HepG2 (cell line): ENCODE data around the gene ARFIP1. TPM values are rescaled to one million over a fixed set of nuclear protein-coding genes. Genes with fewer than 3 reads are reported as not detected.
A peak's percentile ranks its signal among the peaks of the same experiment; 100 is the strongest.

ENCODE experiments used
- KLF16 ChIP-seq, 2 experiments: sonication (generic) in 1 of 2; formaldehyde crosslinking in 1 of 2; IDR thresholded peaks; 2 replicates each; pipeline versions ENCODE4 v1.6.1 to v1.8.0; 2016 to 2023; ENCODE audit warnings: missing genetic modification reagents in 2 of 2, missing compliant biosample characterization in 1 of 2
- ONECUT2 ChIP-seq: sonication (generic); formaldehyde crosslinking; IDR thresholded peaks from 2 replicates; pipeline ENCODE4 v1.4.0; 2020; ENCODE audit warnings: missing genetic modification reagents
- RBFOX2 ChIP-seq: fragments of 200-400 bp; formaldehyde crosslinking; IDR thresholded peaks from 2 replicates; pipeline ENCODE4 v1.6.1; 2017; ENCODE audit warnings: low read depth, mild to moderate bottlenecking, low read length
- SMARCC2 ChIP-seq: fragments of 450-650 bp; IDR thresholded peaks from 2 replicates; pipeline ENCODE4 v1.6.1; 2017; ENCODE audit warnings: antibody characterized with exemption, mild to moderate bottlenecking
- TAF15 ChIP-seq: fragments of 200-400 bp; formaldehyde crosslinking; IDR thresholded peaks from one replicate; pipeline ENCODE4 v1.6.1; 2018; ENCODE audit warnings: mild to moderate bottlenecking, low read depth, low read length; ENCODE audit not compliant: poor library complexity, severe bottlenecking
- ZMAT3 ChIP-seq: sonication (generic); formaldehyde crosslinking; conservative IDR thresholded peaks from 2 replicates; pipeline ENCODE4 v1.7.0; 2021; ENCODE audit warnings: missing genetic modification reagents
- ZNF331 ChIP-seq: sonication (generic); formaldehyde crosslinking; IDR thresholded peaks from 2 replicates; pipeline ENCODE4 v1.4.0; 2020; ENCODE audit warnings: missing genetic modification reagents
- ZNF749 ChIP-seq: sonication (generic); formaldehyde crosslinking; IDR thresholded peaks from 2 replicates; pipeline ENCODE4 v1.8.0; 2022; ENCODE audit warnings: mild to moderate bottlenecking, missing genetic modification reagents, moderate library complexity, borderline replicate concordance
- ZSCAN20 ChIP-seq: sonication (generic); formaldehyde crosslinking; IDR thresholded peaks from 2 replicates; pipeline ENCODE4 v1.4.0; 2020; ENCODE audit warnings: missing genetic modification reagents, mild to moderate bottlenecking, borderline replicate concordance
- polyA plus RNA-seq, 8 experiments: library from polyadenylated mRNA; depleted of rRNA in 3 of 8; stranded (reverse) in 7 of 8; unstranded in 1 of 8; fragments of >200 nt; fragmentation: Illumina TruSeq in 4 of 8; extraction: Trizol in 4 of 8; gene quantifications; 2 replicates each; pipeline versions ENCODE4 v1.2.1 to v1.2.3, GENCODE V29; 2011 to 2016; ENCODE audit warnings: low read depth in 4 of 8, missing spikeins in 1 of 8, mixed read lengths in 1 of 8; ENCODE audit not compliant: insufficient read depth in 1 of 8
- total RNA-seq, 5 experiments: library from RNA; depleted of rRNA; stranded (reverse); fragments of >200 nt; fragmentation: Illumina TruSeq; extraction: Trizol; gene quantifications; 2 replicates each; pipeline ENCODE4 v1.2.3, GENCODE V29; 2016; ENCODE audit warnings: low read depth in 1 of 5
- TF ChIP-seq, protein P1 (sequence below), 2 experiments: fragments of 450-650 bp in 1 of 2; sonication (generic) in 1 of 2; formaldehyde crosslinking in 1 of 2; IDR thresholded peaks; 2 replicates each; pipeline versions ENCODE4 v1.6.1 to v1.8.0; 2016 to 2022; ENCODE audit warnings: antibody characterized with exemption in 1 of 2, mild to moderate bottlenecking in 1 of 2, missing genetic modification reagents in 1 of 2
- TF ChIP-seq, protein P2 (sequence below): fragments of 450-650 bp; IDR thresholded peaks from 2 replicates; pipeline ENCODE4 v1.6.1; 2016
- TF ChIP-seq, protein P3 (sequence below): sonication (generic); formaldehyde crosslinking; IDR thresholded peaks from 2 replicates; pipeline ENCODE4 v1.5.0; 2020; ENCODE audit warnings: mild to moderate bottlenecking, missing genetic modification reagents
- TF ChIP-seq, protein P4 (sequence below): sonication (generic); formaldehyde crosslinking; IDR thresholded peaks from 2 replicates; pipeline ENCODE4 v1.8.0; 2022; ENCODE audit warnings: mild to moderate bottlenecking, missing genetic modification reagents

Gene ARFIP1
- total and polyA plus RNA-seq, 2 of the 13 experiments (the other 11 are each of a cell fraction or from before 2014, with no cell fraction given): 9.9 to 27.7 TPM

DNA sequence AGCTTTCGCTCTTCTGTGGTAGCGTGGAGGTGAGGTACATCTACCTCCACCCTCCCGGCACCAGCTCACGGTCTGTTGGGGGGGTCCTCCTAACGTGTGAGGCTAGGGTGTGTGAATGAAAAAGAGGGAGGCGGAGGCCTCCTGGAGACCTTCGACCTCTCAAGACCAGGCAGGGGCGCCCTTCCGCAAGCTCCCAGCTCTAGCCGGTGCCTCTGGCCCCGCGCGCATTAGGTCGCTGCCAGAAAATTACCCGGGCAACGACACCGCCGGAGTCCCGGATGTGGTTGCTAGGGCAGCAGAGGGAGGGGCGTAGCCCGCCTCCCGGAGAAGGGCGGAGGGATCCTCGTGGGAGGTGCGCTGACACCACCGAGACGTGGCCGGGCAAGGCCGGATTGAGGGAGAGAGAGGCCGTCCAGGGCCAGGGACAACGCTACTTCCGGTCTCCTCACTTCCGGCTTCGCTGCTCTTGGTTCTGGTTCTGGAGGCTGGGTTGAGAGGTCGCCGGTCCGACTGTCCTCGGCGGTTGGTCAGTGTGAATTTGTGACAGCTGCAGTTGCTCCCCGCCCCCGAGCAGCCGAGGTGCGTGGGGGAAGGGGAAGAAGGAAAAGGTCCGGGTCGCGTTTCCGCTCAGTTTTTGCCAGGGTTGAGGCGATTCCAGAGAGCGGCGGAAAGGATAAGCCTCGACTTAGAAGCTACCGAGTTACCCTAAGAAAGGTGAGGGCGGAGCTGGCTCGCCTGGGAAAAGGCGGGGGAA is at the start of gene ARFIP1, which contains the start of gene TIGD4 (continued):
- TF ChIP-seq, protein P1, sequence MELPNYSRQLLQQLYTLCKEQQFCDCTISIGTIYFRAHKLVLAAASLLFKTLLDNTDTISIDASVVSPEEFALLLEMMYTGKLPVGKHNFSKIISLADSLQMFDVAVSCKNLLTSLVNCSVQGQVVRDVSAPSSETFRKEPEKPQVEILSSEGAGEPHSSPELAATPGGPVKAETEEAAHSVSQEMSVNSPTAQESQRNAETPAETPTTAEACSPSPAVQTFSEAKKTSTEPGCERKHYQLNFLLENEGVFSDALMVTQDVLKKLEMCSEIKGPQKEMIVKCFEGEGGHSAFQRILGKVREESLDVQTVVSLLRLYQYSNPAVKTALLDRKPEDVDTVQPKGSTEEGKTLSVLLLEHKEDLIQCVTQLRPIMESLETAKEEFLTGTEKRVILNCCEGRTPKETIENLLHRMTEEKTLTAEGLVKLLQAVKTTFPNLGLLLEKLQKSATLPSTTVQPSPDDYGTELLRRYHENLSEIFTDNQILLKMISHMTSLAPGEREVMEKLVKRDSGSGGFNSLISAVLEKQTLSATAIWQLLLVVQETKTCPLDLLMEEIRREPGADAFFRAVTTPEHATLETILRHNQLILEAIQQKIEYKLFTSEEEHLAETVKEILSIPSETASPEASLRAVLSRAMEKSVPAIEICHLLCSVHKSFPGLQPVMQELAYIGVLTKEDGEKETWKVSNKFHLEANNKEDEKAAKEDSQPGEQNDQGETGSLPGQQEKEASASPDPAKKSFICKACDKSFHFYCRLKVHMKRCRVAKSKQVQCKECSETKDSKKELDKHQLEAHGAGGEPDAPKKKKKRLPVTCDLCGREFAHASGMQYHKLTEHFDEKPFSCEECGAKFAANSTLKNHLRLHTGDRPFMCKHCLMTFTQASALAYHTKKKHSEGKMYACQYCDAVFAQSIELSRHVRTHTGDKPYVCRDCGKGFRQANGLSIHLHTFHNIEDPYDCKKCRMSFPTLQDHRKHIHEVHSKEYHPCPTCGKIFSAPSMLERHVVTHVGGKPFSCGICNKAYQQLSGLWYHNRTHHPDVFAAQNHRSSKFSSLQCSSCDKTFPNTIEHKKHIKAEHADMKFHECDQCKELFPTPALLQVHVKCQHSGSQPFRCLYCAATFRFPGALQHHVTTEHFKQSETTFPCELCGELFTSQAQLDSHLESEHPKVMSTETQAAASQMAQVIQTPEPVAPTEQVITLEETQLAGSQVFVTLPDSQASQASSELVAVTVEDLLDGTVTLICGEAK (IDR thresholded peaks at IDR 0.05): peak; percentile 93
- TF ChIP-seq, protein P1 (CRISPR knock-in tag; IDR thresholded peaks at IDR 0.05): peak; percentile 75; the same call in 1 of the 2 replicates
- TF ChIP-seq, protein P2, sequence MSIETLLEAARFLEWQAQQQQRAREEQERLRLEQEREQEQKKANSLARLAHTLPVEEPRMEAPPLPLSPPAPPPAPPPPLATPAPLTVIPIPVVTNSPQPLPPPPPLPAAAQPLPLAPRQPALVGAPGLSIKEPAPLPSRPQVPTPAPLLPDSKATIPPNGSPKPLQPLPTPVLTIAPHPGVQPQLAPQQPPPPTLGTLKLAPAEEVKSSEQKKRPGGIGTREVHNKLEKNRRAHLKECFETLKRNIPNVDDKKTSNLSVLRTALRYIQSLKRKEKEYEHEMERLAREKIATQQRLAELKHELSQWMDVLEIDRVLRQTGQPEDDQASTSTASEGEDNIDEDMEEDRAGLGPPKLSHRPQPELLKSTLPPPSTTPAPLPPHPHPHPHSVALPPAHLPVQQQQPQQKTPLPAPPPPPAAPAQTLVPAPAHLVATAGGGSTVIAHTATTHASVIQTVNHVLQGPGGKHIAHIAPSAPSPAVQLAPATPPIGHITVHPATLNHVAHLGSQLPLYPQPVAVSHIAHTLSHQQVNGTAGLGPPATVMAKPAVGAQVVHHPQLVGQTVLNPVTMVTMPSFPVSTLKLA: peak; percentile 59
- no peak for TF ChIP-seq ZMAT3 (CRISPR knock-in tag)
- TF ChIP-seq ZNF331 (CRISPR knock-in tag): no peak; the same call in 1 of the 2 replicates
- no peak for TF ChIP-seq SMARCC2
- TF ChIP-seq TAF15: no peak
- TF ChIP-seq ZSCAN20: no peak
- TF ChIP-seq, protein P3, sequence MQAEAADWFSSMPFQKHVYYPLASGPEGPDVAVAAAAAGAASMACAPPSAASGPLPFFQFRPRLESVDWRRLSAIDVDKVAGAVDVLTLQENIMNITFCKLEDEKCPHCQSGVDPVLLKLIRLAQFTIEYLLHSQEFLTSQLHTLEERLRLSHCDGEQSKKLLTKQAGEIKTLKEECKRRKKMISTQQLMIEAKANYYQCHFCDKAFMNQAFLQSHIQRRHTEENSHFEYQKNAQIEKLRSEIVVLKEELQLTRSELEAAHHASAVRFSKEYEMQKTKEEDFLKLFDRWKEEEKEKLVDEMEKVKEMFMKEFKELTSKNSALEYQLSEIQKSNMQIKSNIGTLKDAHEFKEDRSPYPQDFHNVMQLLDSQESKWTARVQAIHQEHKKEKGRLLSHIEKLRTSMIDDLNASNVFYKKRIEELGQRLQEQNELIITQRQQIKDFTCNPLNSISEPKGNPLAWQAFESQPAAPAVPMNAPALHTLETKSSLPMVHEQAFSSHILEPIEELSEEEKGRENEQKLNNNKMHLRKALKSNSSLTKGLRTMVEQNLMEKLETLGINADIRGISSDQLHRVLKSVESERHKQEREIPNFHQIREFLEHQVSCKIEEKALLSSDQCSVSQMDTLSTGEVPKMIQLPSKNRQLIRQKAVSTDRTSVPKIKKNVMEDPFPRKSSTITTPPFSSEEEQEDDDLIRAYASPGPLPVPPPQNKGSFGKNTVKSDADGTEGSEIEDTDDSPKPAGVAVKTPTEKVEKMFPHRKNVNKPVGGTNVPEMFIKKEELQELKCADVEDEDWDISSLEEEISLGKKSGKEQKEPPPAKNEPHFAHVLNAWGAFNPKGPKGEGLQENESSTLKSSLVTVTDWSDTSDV (CRISPR knock-in tag): no peak
- TF ChIP-seq KLF16 (CRISPR knock-in tag; IDR thresholded peaks at IDR 0.05): peak in 1 of 2 experiments; percentile 71; a peak in 2 of 4 replicates
- TF ChIP-seq ZNF749 (CRISPR knock-in tag): no peak
- TF ChIP-seq, protein P4, sequence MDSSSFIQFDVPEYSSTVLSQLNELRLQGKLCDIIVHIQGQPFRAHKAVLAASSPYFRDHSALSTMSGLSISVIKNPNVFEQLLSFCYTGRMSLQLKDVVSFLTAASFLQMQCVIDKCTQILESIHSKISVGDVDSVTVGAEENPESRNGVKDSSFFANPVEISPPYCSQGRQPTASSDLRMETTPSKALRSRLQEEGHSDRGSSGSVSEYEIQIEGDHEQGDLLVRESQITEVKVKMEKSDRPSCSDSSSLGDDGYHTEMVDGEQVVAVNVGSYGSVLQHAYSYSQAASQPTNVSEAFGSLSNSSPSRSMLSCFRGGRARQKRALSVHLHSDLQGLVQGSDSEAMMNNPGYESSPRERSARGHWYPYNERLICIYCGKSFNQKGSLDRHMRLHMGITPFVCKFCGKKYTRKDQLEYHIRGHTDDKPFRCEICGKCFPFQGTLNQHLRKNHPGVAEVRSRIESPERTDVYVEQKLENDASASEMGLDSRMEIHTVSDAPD (CRISPR knock-in tag): no peak
- TF ChIP-seq RBFOX2: peak; percentile 71
- no peak for TF ChIP-seq ONECUT2
